Measurements from ENCODE around the gene C19orf44.
"Not testable (repeated sequence)": the region's sequence is repeated elsewhere in the genome, so short reads cannot be mapped to it uniquely, and the experiment has no call there.

Gene C19orf44

GRCh38 chr19:16470541-16470910 is 25.7 kb upstream of the C19orf44 start:
- DNase-seq: peak; percentile 21

DNA sequence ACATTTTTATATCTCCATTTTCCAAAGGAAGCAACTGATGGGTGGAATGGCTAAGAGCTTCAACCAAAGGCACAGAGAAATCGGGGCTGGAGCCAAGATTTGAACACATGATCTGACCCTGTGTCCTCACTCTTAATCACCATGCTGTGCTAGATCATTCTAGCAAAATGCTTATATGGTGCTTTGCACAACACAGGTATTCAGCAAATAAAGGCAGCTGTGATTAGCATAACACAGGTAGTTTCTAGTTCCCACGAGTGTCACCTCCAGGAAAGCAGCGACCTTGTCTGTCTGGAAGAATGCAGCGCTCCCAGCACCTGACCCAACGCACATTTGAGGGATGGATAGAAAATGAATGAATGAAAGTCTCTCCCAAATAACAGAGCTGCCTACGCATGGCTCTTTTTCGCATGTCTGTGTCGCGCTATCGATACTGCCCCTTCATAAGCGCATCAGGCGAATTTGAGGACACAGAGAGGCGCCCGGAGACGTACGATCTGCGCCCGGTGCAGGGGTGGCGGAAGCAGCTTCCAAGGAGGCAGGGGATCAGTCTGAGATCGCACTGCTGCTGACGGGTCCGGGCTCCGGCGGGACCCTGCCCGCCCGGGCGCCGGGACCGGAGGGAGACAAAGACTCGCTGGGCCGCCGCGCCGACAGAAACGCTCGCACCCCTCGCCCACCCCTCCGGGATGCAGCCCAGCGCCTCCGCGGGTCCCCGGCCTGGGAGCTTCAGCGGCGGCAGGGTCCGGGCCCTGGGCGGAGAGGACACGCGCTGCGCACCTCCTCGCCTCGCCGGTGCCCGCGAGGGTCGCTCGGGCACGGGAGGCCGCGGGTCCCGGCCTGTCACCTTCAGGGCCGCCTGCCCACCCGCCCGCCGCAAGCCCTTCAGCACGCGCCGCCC is 25.0 kb upstream of the C19orf44 start:
- DNase-seq: peak; percentile 43

DNA sequence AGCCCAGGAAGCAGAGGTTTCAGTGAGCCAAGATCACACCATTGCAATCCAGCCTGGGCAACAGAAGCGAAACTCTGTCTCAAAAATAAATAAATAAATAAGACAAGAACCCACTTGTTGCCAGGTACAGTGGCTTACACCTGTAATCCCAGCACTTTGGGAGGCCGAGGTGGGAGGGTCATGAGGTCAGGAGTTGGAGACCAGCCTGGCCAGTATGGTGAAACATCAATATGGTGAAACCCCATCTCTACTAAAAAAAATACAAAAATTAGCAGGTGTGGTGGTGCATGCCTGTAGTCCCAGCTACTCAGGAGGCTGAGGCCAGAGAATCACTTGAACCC is 23.7 kb upstream of the C19orf44 start:
- DNase-seq: not testable (repeated sequence)

DNA sequence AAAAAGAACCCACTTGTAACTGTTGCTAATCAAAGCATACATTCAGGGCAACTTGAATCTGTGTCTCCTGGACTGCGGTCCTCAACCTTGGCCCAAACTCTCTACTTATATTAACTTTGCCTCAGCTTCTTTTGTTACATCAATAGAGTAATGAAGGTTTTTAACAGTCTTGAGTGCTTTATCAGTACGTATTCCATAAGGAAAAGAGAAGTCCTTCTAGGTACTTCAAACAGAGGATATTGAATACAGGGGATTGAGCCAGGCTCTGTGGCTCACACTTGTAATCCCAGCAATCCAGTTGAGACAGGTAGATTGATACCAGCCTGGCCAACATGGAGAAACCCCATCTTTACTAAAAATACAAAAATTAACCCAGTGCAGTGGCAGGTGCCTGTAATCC is 23.2 kb upstream of the C19orf44 start:
- DNase-seq: no peak

GRCh38 chr19:16473875-16474392 is 22.3 kb upstream of the C19orf44 start:
- DNase-seq: no peak

DNA sequence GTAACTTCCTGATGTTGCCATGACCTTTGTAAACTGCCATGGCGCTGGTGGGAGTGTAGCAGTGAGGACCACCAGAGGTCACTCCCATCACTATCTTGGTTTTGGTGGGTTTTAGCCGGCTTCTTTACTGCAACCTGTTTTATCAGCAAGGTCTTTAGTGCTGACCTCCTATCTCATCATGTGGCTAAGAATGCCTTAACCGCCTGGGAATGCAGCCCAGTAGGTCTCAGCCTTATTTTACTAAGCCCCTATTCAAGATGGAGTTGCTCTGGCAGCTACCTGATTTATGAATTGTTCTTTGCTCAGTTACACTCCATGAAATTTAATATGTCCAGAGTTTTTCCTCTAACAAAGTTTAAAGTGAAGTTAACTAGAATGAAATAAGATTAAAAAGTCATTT is 19.8 kb upstream of the C19orf44 start:
- DNase-seq: peak; percentile 78

- DNase-seq: no peak
Observed at GRCh38 chr19:16477311-16477710, 18.9 kb upstream of the C19orf44 start.

DNA sequence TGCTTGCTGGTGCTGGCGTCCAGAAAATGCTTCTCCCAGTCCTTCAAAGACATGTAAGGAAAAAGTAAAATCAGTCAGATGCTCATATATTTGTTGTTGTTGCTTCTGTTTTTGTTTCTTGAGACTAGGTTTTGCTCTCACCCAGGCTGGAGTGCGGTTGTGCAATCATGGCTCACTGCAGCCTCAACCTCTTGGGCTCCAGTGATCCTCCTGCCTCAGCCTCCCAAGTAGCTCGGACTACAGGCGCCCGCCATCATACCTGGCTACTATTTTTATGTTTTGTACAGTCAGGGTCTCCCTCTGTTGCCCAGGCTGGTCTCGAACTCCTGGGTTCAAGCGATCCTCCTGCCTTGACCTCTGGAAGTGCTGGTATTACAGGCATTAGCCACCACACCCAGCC is 13.4 kb upstream of the C19orf44 start:
- DNase-seq: no peak

GRCh38 chr19:16486476-16486875 is 9.7 kb upstream of the C19orf44 start:
- peak; percentile 32 for DNase-seq

DNA sequence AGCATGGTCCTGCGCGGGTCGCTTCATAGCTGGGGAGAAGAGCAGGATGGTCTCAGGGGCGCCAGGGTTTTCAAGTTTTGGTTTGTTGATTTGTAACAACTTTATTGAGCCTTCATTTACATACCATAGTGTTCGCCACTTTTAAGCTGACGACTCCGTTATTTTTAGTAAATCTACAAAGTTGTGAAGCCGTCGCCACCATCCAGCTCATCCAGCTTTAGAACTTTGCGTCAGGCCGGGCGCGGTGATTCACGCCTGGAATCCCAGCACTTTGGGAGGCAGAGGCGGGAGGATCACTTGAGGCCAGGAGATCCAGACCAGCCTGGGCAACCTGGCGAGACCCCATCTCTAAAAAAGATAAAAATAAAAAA is 404 bp downstream of the C19orf44 start:
- no peak for DNase-seq

DNA sequence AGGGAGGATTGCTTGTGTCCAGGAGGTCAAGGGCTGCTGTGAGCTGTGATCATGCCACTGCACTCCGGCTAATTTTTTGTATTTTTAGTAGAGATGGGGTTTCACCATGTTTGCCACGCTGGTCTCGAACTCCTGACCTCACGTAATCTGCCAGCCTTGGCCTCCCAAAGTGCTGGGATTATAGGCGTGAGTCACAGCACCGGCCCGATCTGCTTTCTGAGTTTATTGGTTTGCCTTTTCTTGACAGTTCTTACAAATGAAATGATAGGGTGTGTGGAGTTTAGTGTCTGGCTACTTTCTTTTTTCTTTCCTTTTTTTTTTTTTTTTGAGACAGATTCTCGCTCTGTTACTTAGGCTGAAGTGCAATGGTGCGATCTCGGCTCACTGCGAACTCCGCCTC is 848 bp downstream of the C19orf44 start:
- no peak for DNase-seq

- DNase-seq: no peak
Observed at GRCh38 chr19:16497837-16498236, 1.6 kb downstream of the C19orf44 start.

DNA sequence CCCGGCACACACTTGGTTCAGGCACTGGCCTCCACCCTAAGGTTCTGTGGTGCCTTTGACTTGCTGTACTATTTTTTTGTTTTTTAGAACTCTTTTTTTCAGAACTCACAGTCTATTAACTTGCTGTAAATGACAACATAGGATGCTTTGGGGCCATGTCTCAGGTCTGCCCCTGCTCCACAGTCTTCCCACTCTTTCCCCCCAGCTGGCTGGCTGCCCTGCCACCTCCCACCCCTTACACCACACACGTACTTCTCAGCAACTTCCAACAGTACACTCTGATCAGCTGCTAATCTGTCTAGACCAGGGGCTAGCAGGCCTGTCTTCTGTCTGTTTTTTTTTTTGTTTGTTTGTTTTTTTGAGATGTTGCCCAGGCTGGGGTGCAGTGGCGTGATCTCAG is 8.1 kb downstream of the C19orf44 start:
- no peak for DNase-seq

- DNase-seq: not testable (repeated sequence)
Observed at GRCh38 chr19:16506161-16506560, 10.0 kb downstream of the C19orf44 start.

DNA sequence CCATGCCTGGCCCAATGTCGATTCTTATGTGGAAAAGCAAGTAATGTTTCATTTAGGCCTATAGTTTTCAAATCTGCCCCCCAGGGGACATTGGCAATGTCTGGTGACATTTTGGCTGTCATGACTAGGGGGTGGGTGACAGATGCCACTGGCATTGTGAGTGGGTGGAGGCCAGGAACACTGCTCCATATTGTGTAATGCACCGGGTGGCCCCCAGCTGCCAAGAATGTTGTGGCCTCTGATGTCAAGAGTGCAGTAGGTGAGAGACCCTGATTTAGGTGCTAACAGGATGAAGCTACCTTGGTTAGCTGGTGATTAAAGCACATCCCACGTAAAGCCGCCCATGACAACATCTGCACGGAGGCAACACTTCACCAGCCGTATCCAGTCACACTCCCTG is 10.8 kb downstream of the C19orf44 start:
- no peak for DNase-seq

GRCh38 chr19:16508546-16508945 is 12.4 kb downstream of the C19orf44 start:
- no peak for DNase-seq

DNA sequence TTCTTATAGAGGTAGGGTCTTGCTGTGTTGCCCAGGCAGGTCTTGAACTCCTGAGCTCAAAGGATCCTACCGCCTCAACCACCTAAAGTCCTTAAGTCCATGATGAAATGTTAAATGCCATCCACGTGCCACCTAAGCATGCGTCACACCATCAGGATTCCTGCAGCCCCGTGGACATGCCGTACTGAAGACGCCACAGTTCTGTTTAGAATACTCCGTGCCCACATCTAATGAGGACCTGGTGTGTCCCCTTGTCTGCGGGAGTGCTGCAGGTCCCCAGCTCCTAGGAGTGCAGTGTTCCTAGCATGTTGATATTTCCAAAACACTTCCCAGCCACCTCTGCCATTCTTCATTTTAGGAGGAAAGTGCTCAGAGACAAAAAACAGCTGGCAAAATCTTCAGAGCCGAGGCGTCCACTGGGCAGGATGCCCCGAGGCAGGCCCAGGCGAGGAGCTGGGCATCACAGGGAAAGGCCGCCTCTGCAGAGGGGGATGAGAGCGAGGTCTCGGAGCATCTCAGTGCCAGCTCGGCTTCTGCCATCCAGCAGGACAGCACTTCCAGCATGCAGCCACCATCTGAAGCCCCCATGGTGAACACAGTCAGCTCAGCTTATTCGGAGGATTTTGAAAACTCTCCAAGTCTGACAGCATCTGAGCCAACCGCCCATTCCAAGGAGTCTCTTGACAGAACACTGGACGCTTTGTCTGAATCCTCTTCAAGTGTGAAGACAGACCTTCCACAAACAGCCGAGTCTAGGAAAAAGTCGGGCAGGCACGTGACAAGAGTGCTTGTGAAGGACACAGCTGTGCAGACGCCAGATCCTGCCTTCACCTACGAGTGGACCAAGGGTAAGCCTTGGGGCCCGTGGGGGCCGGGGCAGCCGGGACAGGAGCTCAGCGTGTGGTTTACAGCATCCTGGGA is 13.2 kb downstream of the C19orf44 start:
- DNase-seq: no peak

GRCh38 chr19:16512611-16513010 is 16.4 kb downstream of the C19orf44 start:
- not testable (repeated sequence) for DNase-seq

DNA sequence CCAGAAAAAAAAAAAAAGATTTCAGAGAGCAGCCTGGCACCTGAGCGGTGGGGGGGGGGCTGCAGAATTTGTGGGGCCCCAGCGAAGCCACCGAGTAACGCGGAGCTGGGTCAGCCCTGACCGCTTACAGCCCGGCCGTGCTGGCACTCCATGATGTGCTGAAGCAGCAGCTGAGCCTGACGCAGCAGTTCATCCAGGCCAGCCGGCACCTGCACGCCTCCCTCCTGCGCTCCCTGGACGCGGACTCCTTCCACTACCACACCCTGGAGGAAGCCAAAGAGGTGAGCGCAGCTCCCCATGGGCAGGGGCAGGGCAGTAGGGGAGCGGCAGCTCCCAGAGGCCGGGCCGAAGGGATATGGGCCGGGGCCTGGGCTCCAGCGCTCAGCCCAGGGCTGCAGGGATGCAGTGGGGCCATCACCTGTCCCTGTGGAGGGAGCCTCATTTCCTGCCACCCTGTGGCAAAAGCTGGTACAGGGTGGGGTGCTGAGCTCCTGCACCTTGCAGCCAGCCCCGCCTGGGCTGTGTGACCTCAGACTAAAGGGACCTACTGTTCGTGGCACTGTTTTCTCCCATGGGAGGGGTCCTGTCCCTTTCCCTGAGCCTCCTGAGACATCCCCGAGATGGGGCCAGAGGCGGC is 18.3 kb downstream of the C19orf44 start:
- no peak for DNase-seq

DNA sequence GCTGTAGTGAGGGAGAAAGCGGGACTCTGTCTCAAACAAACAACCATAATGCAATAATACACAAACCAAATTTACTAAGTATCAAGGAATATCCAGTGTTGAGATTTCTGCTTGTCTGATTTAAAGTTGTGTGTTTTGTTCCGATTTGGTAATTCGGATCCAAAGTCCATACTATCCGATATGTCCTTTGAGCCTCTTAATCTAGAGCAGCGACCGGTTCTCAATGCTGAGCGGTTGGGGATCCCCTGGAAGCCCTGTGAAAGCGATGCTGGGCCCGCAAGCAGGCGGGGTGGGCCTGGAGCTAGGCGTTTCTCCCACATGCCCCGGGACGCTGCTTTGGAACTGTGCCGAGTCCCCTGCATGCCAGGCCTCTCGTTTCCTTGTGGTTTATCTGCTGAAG is 20.2 kb downstream of the C19orf44 start:
- DNase-seq: no peak

GRCh38 chr19:16516923-16517610 is 20.9 kb downstream of the C19orf44 start:
- DNase-seq: no peak

DNA sequence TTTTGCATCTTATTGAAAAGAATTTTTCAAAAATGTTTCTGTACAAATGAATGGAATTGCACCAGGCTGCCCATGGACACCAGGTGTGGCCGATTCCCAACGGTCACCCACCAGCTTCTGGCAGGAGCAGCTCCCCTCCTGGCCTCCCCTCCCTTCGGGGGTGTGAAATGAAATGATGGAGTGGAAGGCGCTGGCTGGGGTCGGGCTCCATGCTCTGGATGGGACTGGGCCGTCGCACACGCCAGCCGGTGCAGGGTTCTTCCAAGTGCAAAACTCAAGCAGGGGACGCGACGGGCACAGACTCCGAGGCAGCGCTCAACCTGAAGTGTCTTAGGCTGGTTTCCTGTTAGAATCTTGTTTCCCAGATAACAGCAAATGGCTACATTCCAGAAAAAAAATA is 21.9 kb downstream of the C19orf44 start:
- DNase-seq: no peak

Measured in OCI-M1 (cell line).